Transverse colon (tissue), 3 donors: ENCODE results near the gene OR6C65.

Experiments used
- CTCF ChIP-seq, 5 experiments: fragments of 200-600 bp in 3 of 5; fragments of 450-650 bp in 2 of 5; sonication (generic) in 3 of 5; IDR thresholded peaks; 1 replicate in 2 of 5; 2 replicates in 3 of 5; pipeline ENCODE4 v1.5.1; 2016 to 2017; ENCODE audit warnings: antibody characterized with exemption in 5 of 5, inconsistent platforms in 3 of 5, mild to moderate bottlenecking in 2 of 5, moderate library complexity in 1 of 5
- EP300 ChIP-seq: sonication (generic); formaldehyde crosslinking; IDR thresholded peaks from one replicate; pipeline ENCODE4 v1.6.1; 2017; ENCODE audit warnings: antibody characterized with exemption, low read depth

DNA sequence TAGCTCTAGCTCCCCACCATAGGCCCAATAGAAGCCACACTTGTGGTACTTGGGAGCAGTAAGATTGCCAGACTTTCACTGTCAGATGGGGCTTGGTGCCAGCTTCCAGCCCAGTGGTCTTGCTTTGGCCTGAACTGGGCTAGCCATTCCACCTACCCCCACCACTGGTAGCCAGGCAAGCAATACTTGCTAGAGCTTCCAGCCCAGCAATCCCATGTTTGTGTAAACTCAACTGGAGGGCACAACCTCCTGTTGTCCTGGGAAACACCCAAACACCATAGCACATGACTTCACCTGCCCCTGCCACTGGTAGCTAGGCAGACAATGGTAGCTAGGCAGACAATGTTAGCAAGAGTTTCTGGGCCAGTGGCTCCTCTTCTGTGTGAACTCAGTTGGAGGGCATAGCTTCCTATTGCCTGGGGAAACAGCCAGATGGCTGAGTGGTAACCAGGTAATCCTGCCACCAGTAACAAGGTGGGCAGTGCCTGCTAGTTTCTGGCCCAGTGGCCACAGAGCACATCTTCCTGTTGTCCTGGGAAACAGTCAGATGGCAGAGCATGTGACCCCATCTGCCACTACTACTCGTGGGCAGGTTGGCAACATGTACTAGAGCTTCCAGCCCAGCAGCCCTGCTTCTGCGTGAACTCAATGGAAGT, 20.1 kb downstream of the OR6C65 start:
- TF ChIP-seq EP300 (no peak), CTCF (IDR thresholded peaks at IDR 0.05) (no peak)
